GM19023 (cell line): ENCODE results near the gene LRRC61.
A peak's percentile ranks its signal among the peaks of the same experiment; 100 is the strongest.
"Not testable (repeated sequence)": the region's sequence is repeated elsewhere in the genome, so short reads cannot be mapped to it uniquely, and the experiment has no call there.

Experiments
- ATAC-seq: cut with Tn5 transposase; IDR thresholded peaks from one replicate; pipeline ENCODE4 v1.9.1; 2021; ENCODE audit warnings: mild to moderate bottlenecking, moderate library complexity; ENCODE audit not compliant: unreplicated experiment

LRRC61 gene

GRCh38 chr7:150307129-150307528 is 16.0 kb upstream of the LRRC61 start:
- no peak for ATAC-seq

GRCh38 chr7:150307904-150308303 is 15.3 kb upstream of the LRRC61 start:
- ATAC-seq = no peak

GRCh38 chr7:150308575-150308974 is 14.6 kb upstream of the LRRC61 start:
- ATAC-seq = no peak

GRCh38 chr7:150311146-150311545 is 12.0 kb upstream of the LRRC61 start:
- no peak for ATAC-seq

- no peak for ATAC-seq
Observed at GRCh38 chr7:150311711-150312110, 11.4 kb upstream of the LRRC61 start.

DNA sequence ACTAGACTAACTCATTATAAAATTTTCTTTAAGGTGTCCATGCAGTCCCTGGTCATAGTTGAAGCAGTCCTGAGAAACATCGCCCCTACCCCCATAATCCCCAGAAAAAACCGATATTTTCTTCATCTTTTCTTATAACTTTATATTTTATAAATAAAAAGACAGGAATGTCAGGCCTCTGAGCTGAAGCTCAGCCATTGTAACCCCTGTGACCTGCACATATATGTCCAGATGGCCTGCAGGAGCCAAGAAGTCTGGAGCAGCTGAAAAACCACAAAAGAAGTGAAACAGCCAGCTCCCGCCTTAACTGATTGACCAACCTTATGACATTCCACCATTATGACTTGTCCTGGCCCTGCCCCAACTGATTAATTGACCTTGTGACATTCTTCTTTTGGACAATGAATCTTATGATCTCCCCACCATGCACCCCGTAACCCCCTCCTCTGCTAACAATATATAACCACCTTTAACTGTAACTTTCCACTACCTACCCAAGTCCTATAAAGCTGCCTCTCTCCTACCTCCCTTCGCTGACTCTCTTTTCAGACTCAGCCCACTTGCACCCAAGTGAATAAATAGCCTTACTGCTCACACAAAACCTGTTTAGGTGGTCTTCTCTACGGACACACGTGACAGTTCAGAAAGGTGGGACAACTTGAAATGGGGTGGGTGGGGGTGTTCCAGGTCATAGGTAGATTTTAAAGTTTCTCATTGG is 10.3 kb upstream of the LRRC61 start:
- ATAC-seq = not testable (repeated sequence)

DNA sequence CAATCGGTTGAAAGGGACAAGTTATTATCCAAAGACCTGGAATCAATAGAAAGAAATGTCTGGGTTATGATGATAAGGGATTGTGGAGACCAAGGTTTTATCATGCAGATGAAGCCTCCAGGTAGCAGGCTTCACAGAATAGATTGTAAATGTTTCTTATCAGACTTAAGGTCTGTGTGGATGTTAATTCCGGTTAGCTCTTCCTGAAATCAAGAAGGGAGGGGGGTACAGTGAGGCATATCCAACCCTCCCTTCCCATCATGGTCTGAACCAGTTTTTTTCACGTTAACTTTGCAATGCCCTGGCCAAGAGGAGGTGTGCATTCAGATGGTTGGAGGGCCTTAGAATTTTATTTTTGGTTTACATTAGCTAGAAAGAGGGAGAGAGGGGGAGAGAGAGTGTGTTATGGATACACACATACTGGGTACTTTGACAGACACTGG is 9.8 kb upstream of the LRRC61 start:
- ATAC-seq = no peak

- ATAC-seq = no peak
Observed at GRCh38 chr7:150313870-150314269, 9.3 kb upstream of the LRRC61 start.

GRCh38 chr7:150314639-150315239 is 8.4 kb upstream of the LRRC61 start:
- ATAC-seq = no peak

- ATAC-seq = not testable (repeated sequence)
Observed at GRCh38 chr7:150316987-150317386, 6.2 kb upstream of the LRRC61 start.

DNA sequence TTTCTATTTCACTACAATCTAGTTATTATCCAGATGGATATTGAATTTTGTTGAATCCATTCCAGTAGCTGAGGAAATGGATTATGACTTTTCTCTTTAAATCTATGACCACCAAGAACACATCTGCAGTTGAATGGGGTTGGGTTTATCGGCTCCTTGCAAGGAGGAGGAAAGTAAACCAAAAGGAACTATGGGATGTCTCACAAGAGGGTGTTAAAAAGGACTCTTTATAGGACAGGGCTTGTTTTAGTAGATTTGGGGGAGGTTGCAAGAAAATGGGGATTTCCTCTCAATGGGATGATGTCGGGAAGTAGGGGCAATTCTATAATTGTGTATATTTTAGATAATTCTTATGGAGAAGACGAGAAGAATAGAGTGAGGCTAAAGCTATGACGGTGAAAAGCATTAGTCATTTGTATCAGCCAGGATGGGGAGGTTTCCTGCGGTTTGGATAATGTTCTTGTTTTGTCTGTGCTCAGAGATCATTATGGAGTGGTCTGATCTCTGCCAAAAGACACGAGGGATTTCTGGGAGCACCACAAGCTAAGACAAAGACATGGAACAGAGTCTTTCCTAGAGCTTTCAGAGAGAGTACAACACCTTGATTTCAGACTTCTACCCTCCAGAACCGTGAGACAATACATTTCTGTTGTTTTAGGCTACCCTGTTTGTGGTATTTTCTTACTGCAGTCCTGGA is 5.3 kb upstream of the LRRC61 start:
- ATAC-seq = no peak

- ATAC-seq = no peak
Observed at GRCh38 chr7:150321788-150322113, 1.4 kb upstream of the LRRC61 start.

GRCh38 chr7:150322114-150322832 is 882 bp upstream of the LRRC61 start:
- ATAC-seq = no peak

DNA sequence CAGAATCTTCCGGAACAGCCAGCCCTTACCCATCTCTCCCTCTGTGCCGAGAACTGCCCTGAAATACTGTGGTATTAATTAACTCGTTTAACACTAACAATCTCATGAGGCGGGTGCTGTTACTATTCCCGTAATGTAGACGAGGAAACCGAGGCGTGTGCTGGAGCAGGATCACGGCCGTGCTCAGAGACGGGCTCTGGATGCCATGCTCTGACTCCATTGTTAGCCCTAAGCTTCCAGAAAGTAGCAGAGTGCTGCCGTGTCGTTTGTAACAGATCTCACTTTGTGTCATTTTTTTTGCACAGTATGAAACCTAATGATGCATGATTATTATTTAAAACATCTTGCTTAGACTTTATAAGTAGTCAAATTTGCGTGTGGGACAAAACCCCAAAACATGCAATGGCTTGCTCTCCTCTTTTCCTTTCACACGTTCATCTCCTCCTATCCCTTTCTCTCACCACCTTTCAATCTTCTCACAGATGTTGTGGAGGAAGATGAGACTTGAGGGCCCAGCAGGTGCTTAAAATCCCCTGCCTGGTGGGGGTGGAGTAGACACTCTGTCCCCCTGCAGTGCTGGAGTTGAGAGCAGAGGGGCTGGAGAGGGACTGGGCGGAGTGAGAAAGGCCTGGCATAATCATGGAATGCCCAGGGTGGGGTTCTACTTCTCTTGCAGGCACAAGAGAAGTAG is 672 bp downstream of the LRRC61 start:
- peak; percentile 13 for ATAC-seq

DNA sequence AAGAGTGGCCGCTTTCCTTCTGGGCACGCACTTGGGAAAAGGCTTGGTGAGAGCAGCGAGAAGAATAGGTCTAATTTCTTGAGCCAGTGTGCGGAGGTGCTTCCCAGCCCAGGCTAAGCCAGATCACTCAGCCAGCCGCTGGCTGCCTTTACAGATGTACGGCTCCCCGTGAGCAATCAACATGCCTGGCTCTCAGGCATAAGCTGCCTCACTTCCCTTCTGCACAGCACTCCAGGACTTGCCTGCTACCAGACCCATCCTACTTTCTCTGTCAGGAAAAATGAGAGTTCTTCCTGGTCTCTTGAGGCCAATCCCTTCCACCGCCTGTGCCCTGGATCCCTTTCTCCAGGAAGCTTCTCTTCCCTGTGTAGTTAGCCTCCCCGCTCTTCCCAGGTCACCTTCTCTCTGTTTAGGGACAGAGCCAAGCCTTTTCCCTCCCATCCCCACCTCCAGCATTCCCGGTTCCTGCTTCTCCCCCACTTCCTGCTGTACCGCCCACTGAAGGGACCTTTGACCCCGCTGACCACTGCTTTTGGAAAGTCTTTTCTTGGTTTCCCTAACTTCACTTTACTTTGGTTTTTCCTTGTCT is 1.3 kb downstream of the LRRC61 start:
- no peak for ATAC-seq

GRCh38 chr7:150325110-150325611 is 2.0 kb downstream of the LRRC61 start:
- ATAC-seq = no peak

GRCh38 chr7:150325901-150326300 is 2.7 kb downstream of the LRRC61 start:
- no peak for ATAC-seq

DNA sequence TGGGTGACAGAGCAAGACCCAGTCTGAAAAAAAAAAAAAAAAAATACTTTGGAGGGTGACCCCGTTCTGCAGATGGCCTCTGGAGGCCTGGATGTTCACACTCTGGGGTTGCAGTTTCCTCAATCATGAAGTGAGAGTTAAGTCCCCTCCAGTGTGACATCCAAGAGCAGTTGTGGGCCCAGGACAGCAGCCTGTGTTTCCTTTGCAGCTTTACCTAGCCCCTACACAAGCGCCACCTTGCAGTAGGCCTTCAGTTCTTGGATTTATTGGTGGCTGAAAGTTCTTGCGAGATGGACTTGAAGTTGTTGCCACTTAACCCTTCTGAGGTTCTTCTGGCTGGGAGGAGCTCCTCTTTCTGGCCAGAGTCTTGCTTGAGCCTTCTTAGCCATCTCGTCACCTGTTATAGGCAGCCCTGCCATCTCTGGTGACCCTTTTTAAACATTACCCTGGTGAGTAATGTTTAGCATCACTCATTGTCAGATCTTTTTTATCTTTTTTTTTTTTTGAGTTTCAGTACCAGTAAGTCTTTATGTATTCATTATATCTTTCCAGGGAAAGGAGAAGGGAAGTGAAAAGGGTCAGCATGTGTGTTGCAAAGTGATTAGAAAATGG is 3.6 kb downstream of the LRRC61 start:
- no peak for ATAC-seq

DNA sequence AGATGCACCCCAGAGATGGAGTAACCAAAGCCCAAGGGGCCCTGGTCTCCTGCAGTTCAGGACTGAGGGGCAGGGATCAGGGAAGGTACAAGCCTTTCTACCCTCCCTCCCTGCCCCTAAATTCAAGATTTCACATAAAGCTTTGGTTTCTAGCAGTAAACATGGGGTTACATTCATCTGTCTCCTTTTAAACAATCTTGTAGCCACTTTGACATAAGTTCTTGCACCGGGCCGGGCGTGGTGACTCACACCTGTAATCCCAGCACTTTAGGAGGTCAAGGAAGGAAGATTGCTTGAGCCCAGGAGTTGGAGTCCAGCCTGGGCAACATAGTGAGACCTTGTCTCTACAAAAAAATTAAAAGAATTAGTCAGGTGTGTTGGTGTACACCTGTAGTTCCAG is 4.2 kb downstream of the LRRC61 start:
- no peak for ATAC-seq
